ENCODE data around the gene TLN1.

The TLN1 gene

DNA sequence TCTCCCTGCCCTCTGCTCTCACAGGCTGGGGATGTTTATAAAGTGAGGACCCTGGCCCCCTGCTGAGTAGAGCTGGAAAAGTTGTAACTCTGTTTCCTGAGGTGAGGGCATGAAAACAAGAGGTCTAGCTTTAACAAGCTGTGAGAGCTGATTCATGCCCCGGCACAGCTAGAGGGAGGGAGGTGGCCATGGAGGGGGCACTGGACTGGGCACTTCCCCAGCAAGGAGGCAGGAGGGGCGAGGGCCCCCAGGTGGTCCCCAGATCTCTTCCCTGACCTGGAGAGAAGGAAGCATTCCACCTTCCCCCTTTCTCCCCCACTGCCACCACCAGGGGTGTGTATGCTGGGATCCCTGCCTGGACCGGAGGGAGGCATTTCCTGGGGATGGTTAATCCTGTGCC is 22.3 kb upstream of the TLN1 start, which contains the start of gene MSMP:
Gene MSMP, minus strand, starts transcription at position 13 of the 400 bp plus-strand sequence. CDS start 147 bp downstream, outside the sequence.
- no peak for DNase-seq

DNA sequence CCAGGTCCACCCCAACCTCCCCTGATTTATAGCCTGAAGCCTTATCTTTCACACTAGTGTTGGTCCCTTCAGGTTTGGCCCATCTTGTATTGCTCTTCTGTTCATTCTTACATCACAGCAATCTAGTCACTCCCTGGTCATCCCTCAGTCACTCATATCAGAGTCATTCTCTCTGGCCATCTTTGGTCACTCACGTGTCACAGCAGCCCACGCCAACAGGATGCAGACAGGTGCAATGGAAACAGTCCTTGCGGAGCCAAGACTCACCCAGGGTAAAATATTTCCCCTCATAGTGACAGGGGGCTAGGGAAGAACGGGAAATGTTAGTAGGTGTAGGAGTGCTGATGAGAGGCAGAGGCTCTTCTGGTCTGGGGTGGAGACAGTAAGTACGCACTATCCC is 21.5 kb upstream of the TLN1 start:
- DNase-seq: no peak

DNA sequence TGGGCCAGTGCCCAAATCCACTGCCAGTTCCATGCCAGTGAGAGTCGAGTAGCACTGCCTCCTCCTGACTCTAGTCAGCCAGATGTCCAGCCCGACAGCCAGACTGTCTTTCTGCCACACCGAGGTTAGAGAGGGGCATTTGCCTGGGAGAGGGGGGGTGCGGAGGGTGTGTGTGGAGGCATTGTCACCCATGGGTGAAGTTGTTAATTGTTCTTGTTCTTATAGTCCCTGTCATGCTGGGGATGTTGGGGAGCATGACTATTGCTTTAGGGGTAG is 18.2 kb upstream of the TLN1 start:
- no peak for DNase-seq

DNA sequence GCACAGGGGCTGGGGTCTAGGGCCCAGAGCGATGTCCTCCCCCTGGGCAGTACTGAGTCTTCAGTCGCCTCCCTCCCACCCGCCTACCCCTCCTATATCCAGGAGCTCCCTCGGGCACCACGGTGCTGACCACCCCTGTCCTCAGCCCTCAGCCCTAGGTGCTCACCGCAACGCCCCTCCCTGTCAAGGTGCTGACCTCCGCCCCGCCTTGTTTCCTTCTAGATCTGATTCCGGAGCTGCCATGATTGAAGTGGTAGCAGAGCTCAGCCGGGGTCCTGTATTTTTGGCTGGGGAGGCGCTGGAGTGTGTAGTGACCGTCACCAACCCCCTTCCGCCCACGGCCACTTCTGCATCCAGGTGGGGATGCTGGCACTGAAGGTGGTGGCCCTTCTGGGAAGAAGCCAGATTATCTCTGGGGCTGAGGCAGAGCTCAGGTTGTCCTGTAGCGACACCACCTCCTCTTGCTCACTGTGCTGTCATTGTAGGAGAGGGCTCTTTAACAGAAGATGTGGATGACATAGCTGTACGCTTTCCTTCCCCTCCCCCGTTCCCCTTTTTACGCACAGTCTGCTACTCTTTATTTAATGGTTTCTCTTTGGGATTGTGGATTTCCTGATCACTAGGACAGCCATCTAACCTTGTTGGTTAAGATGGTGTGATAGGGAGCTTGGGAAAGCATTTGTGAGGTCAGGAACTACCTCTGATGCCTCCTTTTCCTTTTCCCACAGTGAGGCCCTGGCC is 17.7 kb upstream of the TLN1 start:
- no peak for DNase-seq

DNA sequence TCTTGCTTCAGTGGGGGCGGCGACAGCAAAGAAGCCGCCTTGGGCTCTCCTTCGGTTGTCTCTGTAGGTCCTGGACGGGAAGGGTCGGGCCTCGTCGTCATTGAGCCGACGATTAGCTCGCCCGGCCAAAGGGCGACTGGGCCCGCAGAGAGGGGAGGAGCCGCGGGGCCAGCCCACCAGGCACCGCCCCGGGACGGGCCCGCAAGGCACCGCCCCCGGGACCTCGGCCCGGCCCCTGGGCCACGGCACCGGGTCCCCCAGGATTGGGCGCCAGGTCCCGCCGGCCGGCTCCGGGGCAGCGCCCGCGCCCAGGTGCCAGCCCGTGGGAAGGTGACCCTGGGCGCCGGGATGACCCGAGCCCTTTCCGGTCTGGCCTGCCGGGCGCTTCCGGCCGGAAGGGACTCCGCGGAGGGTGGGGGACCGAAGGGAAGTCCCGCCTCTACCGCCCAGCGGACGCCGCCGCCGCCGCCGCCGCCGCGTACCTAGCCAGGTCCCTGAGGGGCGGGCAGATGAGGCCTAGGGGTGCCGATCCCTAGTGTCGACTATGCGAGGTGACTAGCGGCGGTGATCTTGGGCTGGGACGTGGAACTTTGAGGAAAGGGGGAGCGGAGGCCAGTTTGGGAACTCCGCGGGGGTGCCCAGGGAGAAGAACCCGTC is 17.0 kb upstream of the TLN1 start, which contains the start of the genes GBA2 and RGP1:
Gene GBA2, minus strand, starts transcription at position 371 of the 657 bp plus-strand sequence. CDS start 524 bp downstream, outside the sequence.
Gene RGP1, plus strand, starts transcription at position 430 of the 657 bp plus-strand sequence. CDS start 469 bp downstream, outside the sequence.
- no peak for DNase-seq

DNA sequence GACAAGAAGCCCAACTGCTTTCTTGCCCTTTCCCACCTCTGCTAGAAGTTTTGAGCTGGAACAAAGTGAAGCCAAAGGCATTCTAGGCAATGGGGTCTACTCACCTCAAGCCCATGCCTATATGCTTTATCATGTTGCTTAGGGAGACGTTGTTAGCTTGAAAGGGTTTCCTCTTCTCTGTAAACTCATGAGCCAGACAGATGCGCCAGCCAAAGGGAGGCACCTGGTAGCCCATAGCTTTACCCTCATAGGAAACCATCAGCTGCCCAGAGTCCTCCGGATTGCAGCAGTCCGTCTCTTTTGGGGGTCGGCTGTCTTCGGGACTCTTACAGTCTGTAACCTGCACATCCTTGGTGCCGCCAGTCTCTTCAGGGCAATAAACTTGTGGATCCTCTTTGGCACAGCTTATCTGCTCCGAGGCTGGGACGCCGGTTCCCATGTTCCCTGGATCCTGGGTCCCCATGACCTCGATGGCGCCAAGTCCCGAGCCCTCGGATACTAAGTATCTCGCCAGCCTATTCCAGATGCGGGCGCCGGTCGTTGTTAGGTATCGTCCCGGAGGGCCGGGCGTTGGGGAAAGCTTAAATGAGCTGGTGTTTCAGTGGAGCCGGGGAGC is 16.4 kb upstream of the TLN1 start:
- DNase-seq: no peak

DNA sequence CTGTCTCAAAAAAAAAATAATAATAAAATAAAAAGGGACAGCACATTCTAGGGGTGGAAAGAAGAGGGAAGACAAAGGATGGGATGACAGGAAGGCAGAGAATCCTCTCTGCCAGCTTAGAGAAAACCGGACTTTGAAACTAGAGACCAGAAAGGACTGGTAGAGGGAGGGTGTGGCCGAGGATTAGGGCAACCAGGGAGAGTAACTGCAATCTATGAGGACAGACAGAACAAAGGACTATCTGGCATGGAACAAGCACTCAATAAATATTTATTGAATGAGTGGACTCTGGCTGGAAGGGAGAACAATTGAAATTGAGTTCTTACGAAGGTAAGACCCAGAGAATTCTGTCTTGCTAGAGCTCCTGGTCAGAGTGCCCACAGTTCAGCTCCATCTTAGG is 14.6 kb upstream of the TLN1 start:
- DNase-seq: no peak

DNA sequence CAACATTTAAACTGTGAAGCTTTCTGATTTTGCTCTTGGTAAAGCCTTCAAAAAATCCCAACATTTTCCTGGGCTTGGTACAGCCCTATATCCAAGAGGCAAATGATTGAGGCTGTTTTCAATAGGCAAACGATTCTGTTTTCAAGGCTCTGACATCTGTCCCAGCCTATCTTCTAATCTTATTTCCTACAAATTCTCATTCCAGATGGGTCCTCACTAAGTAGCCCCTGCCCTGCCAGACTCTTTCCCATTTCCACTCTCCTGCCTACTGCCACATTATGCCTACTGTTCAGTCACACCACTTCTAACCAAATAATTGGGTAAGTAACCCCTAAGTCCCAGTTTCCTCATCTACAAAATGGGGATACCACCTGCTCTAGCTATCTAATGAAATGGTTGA is 13.6 kb upstream of the TLN1 start:
- DNase-seq: no peak

DNA sequence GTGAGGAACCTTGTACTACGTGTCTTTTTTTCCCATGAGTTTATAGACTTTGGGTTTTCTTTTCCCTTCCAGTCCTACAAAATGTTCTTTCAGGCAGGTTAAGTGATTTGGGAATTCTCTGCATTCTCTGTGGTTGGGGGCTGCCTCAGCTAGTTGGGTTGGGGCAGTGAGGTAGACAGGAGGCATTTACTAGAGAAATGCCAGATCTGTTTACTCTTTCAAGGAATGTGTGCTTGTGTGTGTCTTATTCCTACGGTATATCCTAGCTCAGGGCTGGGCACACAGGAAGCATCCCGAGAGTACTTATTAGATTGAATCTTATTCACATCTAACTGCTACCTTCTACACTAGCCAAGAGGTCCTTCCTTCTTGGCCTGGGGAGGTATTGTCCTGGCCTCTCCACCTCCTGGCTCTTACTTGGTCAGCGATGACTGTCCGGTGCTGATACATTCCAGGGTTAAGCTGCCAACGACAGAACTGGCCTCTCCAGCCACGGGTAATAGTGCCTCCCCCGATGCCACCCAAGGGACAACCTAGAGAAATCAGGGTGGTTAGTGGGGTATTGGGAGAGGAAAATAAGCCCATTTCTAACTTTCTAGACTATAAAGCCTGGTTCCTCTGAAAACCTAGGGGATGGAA is 12.0 kb upstream of the TLN1 start:
- DNase-seq: no peak

DNA sequence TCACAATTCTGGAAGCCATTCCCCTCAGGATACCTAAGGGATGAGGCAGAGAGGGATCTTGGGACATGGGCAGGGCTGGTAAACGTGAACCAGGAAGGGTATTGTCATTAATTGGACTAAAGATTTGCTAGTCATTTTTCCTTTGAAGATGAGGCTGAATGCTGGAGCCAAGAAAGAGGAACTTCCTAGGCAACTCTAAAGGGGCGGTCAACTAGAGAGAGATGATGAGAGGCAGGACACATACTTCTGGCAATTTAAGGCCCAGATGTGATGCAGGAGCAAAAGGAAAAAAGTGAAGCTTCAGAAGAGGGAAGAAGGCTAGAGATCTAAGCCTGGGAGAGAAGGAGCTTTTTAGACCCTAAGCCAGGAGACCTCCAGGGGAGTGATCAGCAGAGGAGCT is 11.5 kb upstream of the TLN1 start:
- no peak for DNase-seq

DNA sequence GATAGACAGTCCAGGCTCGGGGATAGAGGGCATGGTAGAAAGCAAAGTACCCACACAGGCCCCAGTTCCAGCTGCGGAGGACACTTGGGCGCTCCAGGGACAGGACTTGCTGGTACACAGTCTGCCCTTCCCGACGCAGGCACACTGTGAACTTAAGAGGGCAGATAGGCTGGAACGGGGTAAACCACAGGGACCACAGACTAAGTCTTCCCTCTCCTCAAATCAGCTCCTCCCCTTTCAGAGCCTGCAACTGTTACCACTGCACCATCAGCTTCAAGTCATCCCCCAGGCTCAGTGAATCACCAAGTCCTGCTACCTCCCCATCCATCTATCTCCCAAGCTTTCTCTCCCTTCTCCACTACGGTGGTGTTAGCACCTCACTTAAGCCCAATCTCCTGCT is 9.7 kb upstream of the TLN1 start:
- no peak for DNase-seq

DNA sequence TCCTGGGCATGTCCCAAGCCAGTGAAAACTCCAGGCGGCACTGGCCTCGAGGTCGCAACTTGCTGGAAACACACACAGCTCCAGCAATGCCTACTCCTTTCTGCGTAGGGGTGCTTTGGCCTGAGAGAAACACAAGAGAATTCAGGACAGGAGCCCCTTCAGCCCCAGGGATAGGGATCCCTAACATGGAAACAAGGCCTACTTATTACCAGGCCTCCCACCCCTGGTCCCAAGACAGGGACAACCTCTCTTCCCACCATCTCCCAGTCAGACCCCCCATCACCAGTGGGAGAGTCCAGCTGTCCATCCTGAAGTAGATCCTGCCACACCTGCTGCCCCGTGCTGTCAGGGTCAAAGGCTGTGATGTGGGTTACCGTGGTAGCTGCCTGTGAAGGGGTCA is 8.2 kb upstream of the TLN1 start:
- DNase-seq: no peak

DNA sequence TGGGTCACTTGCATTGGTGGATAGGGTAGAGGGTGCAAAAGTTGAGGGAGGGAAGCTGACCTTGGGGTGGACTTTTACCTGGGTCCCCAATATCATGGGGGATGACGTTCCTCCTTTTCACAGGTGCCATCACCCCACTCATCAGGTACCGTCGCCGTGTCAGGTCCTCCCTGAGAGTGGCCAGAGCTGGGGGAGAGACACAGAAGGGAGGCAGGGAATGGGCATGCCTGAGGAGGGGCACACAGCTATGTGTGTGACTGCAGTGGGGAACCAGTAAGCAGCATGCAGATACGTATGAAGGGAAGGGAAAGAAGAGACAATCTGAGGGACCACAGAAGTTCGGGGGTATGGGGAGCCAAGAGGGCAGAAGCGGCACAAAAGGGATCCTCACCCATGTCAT is 6.9 kb upstream of the TLN1 start:
- DNase-seq: no peak

DNA sequence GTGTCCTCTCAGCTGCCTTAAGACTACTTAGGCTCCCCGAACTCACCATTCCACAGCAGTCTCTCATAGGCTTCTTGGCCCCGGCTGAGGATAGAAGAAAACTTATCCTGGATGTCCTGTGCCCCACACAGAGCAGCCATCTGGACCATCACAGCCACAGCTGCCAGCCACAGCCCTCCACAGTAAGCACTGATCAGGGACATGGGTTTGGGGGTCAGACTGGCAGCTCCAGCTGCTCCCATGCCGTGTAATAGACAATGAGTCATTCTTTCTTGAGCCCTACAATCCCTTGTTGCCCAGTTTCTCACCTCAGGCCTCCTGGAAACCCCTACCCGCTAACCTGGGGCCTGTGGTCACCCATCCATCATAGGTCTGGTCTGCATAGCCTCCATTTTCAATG is 6.2 kb upstream of the TLN1 start:
- DNase-seq: no peak

DNA sequence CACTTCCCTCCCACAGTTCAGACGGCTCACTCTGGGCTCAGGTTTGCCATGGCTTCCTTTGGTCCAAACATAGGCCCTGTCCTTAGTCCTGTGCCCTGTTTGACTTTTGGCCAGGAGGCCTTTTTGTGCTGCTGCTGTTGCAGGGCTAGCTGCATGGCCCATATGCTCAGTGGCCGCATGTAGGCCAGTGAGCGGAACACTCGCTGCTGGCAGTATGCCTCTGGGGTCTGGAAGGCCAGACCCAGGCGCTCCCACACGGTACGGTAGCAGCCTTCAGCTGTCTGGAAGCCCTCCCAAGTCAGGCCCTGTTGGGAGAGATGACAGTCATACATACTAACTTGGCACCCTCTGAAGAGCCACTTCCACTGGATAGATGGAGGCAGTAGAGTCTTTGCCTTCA is 5.1 kb upstream of the TLN1 start:
- no peak for DNase-seq

DNA sequence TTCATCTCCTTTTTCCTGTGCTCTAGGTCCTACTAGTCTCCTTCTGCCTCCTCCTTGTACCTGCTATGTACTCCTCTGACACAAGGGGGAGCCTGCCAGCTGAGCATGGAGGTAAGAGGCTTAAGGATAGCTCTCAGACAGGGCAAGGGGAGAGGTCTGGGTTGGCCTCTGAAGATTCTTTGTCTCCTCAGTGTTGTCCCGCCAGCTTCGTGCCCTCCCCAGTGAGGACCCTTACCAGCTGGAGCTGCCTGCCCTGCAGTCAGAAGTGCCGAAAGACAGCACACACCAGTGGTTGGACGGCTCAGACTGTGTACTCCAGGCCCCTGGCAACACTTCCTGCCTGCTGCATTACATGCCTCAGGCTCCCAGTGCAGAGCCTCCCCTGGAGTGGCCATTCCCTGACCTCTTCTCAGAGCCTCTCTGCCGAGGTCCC is 4.2 kb upstream of the TLN1 start:
- DNase-seq: no peak

DNA sequence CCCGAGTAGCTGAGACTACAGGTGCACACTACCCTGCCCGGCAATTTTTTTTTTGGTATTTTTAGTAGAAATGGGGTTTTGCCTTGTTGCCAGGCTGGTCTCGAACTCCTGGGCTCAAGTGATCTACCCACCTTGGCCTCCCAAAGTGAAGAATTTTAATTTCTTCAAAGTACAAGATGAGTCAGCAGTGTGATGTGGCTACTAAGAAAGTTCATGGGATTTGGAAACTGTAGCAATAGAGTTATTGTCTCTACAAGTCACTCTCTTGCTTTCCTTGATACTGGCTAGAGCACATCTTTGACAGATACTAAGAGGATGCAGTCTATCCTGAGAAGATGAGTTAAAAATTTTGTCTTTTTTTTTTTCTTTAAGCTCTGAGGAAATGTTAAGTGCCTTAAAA is 2.1 kb upstream of the TLN1 start:
- DNase-seq: no peak

DNA sequence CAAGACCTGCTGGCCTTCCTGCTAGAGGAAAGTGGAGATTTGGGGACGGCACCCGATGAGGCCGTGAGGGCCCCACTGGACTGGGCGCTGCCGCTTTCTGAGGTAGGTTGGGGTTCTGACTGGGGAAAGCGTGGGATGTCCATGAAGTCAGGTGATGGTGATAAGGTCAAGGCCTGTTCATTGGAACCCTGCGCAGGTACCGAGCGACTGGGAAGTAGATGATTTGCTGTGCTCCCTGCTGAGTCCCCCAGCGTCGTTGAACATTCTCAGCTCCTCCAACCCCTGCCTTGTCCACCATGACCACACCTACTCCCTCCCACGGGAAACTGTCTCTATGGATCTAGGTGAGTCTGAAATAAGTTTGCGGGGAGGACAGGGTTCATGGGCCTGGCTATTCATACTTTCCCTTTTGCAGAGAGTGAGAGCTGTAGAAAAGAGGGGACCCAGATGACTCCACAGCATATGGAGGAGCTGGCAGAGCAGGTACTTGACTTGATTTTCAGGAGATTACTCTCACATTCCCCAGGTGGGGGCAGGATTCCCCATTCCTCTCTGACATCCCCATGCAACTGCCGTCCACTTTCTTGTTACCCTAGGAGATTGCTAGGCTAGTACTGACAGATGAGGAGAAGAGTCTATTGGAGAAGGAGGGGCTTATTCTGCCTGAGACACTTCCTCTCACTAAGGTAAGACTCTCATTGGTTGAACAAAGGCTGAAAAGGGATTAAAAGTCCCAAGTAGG is 976 bp upstream of the TLN1 start:
- DNase-seq: no peak

DNA sequence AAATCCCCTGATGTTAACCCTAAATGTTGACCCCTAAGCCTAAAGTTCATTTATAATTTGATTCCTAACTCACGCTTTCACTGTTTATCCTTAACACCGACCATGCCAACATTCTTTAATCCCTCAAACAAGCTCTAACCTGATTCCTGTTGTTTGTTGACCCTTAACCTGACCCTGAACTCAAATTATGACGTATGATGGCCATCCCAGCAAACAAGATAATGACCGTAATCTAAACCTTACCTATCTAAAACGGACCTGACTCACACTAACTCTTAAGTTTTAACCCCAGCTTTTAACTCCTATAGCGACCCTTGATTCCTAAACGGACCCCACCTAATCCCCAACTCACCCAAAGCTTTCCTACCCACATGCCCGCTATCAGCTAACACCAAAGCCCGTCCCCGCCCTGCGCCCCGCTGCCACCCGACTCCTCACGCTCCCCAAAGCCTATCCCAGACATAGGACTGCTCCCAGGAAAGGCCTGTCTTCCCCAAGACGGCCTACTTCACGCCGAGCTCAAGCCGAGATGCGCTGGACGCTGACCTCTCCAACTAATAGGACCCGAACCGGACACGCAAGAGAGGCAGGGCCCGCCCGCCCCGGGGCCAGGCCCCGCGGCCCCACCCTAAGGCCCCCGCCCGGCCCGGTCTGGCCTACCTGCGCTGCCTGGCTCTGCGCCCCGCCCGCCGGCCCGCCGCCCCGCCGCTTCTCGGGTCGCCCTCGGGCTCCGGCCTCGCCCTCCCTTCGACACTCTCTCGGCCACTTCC is 395 bp downstream of the TLN1 start:
- no peak for DNase-seq

DNA sequence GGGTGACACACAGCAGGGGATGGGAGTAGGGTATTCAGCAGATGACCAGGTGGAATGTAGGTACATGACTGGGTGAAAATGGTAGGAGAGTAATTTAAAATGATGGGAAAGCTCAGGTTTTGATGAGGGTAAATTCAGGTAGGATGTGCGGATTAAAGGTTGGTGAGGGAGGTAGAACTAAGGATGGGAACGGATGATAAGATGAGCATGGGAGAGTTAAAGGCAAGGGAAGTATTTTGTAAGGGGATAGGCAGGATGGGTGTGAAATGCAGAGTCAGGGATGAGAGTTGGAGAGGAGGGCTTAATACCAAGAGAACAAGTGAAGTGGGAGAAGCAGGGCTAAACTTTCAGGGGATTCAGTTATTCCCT is 1.5 kb downstream of the TLN1 start:
- DNase-seq: no peak

DNA sequence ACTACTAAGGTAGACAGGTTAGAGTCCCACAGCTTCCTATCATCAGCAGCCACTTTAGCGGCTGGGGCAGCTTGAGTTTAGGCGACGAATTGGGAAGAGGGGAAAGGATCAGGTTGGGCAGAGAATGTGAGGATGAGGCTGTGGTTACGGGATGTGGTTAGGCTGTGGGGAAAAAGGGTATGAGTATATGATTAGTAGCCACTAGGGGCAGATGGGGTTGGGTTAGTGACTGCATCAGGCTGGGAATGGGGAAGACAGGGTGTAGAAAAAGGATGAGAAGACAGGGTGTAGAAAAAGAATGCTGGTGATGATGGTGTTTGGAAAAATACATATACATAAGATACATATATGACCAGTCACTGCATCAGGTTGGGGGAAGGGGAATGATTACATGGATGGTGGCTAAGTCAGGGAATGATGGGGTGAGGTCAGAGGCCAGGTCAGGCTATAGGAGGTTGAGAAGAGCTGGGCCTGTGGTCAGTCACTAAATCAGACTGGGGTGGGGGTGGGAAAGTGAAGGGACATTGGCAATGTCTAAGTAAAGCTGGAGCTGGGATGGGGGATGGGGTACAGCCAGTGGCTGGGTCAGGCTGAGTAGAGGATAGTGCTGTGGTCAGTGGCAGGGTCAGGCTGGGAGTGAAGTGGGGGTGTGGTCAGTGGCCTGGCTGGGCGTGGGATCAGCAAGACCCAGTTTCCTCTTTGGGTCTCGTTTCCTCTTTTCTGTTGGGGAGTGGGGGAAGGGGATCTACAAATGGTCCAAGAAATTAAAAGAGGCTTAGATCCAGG is 2.1 kb downstream of the TLN1 start:
- DNase-seq: no peak

DNA sequence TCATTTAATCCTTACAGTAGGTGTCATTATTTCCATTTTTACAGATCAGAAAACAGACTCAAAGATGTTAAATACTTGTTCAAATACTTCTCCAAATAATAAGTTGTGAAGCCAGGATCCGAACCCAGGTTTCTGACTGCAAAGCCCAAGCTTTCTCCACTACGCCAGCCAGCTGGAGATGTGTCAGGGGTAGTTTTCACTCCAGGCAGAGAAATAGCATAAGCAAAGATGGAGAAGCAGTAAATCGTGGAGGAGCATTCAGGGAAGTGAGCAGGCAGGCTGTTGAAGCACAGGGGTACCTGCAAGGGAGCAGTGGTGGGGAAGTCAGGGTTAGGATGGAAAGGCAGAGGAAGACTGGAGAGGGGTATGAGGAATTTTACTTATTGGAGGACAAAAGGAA is 2.9 kb downstream of the TLN1 start:
- no peak for DNase-seq

All from SIG-M5 (cell line).